HG02884 (cell line): ENCODE data around the gene HOXA13.

ENCODE experiments used
- ATAC-seq: cut with Tn5 transposase; IDR thresholded peaks from one replicate; pipeline ENCODE4 v1.9.1; 2021; ENCODE audit warnings: mild to moderate bottlenecking, moderate library complexity; ENCODE audit not compliant: unreplicated experiment

Gene HOXA13

GRCh38 chr7:27193335-27194001, 6.4 kb downstream of the HOXA13 start:
- ATAC-seq, result no peak

- no peak for ATAC-seq
Measured at GRCh38 chr7:27192546-27193334, 7.2 kb downstream of the HOXA13 start.

GRCh38 chr7:27191833-27192545, 7.9 kb downstream of the HOXA13 start:
- no peak for ATAC-seq

- ATAC-seq, result no peak
Measured at GRCh38 chr7:27191161-27191731, 8.6 kb downstream of the HOXA13 start.

GRCh38 chr7:27189997-27190748, 9.7 kb downstream of the HOXA13 start:
- no peak for ATAC-seq

- ATAC-seq, result no peak
Measured at GRCh38 chr7:27189295-27189996, 10.4 kb downstream of the HOXA13 start.

- no peak for ATAC-seq
Measured at GRCh38 chr7:27188386-27189294, 11.3 kb downstream of the HOXA13 start.

- no peak for ATAC-seq
Measured at GRCh38 chr7:27187475-27188385, 12.2 kb downstream of the HOXA13 start.

- no peak for ATAC-seq
Measured at GRCh38 chr7:27186668-27187474, 13.0 kb downstream of the HOXA13 start.

GRCh38 chr7:27185854-27186667, 13.8 kb downstream of the HOXA13 start:
- ATAC-seq, result no peak

GRCh38 chr7:27185013-27185853, 14.7 kb downstream of the HOXA13 start, which contains the start of gene HOXA11:
Gene HOXA11, minus strand, starts transcription at chr7:27185232. Its CDS starts 88 bp downstream, at chr7:27185144.
- ATAC-seq, result no peak

- no peak for ATAC-seq
Measured at GRCh38 chr7:27184337-27185012, 15.4 kb downstream of the HOXA13 start.

- ATAC-seq, result no peak
Measured at GRCh38 chr7:27183682-27184336, 16.1 kb downstream of the HOXA13 start.
